HG02973 (cell line): ENCODE measurements around the gene SLCO2B1.

Experiments
- ATAC-seq: cut with Tn5 transposase; IDR thresholded peaks from one replicate; pipeline ENCODE4 v1.9.1; 2021; ENCODE audit warnings: moderate library complexity; ENCODE audit not compliant: unreplicated experiment

The SLCO2B1 gene

GRCh38 chr11:75145196-75145971, 5.5 kb upstream of the SLCO2B1 start:
- ATAC-seq: no peak

DNA sequence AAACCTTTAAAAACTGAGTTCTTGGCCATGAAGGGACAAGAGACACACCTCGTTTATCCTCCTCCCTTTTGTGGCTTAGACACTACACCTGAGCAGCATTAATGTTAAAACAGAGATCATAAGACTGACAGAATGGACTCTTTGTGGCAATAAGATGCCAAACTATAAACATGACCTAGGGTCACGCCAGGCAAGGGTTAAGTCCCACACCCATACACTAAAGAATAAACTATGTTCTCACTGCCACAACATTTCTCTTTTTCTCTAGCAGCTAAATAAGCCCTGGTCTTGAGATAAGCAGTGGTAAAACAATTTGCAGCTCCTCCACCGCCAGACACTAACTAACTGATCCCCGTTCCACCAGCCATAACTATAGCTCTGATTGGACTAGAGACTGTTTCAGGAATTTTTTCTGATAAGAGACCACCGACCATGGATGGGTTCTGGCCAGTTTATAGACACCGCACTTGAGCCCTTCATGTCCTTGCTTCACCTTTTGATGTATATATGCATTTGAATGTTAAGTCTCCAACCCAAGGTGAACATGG, 4.9 kb upstream of the SLCO2B1 start:
- ATAC-seq: no peak

GRCh38 chr11:75146711-75147110, 4.2 kb upstream of the SLCO2B1 start:
- ATAC-seq: no peak

DNA sequence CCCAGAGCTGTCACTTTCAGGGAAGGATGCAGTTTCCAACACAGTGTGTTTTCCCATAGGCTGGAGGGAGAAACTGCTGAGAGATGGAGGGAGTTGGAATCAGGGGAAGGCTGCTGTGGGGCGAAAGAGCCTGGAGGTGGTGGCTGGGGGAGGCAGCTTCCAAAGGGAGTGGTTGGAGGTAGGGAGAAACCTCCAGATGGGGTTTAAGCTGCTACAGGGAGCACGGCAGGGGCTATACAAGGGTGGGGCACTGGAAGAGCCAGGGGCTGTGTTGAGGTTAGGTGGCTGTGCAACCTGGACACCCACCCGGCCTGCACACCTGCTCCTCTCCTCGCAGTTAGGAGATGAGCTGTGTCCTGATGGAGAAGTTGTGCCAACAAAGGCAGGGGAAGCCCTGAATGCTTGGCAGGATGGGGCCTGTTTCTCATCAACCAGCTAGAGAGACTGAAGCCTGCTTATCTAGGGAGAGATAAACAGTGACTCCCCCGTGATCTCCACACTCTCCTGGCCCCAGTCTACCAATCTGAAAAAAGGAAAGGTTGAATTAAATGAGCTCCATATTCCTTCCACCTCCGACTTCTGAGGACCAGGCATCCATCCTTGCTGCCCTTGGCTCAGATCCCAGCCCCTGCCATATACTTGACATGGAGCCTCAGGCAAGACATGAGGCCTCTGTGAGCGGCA, 3.6 kb upstream of the SLCO2B1 start:
- ATAC-seq: no peak

DNA sequence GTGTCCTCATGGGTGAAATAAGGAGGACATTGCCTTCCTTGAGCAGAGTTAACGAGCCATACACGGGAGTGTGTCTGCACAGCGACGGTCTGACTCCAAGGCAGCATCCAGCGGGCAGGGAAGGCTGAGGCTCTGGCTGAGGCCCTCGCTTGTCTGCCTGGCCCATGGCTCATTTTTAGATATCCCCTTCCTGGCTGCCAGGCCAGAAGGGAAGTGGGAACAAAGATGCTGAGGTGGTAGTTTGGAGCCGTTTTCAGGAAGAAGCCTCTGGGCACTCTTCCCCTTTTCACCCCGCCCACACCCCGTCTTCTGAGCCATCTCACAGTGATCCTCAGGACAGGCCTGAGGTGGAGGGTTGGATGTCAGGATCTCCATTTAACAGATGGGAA, 3.0 kb upstream of the SLCO2B1 start:
- no peak for ATAC-seq

- no peak for ATAC-seq
These were observed 2.4 kb upstream of the SLCO2B1 start for GRCh38 chr11:75148436-75148983.

DNA sequence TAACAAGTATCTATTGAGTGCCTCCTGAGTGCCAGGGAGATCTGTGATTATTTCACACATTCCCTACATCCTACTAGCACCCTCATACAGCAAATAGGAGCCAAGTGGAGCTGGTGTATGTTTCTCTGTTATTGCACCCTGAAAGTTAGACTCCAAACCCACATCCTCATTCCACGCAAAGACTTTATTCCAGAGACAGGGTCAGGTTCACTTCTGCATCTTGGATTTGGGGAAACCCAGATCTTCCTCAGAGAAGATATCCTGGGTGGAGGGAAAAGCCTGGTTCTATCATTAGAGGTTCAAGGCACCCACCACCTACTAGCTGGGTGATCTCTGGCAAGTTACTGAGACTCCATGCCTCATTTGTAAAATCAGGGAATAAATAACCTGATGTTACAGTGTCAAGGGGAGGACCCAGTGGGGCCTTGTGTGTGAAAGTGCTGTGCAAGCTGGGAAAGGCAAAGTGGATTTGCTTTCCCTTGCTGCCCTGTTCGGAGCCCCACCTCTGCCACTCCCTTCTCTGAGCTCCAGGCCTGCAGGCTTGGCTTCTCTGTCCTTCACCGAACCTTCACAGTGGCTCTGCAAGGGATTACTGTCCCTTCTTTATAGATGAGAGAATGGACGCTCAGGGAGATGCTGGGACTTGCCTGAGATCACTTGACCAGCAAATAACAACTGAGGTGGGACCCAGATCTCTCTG, 991 bp upstream of the SLCO2B1 start:
- ATAC-seq: no peak

DNA sequence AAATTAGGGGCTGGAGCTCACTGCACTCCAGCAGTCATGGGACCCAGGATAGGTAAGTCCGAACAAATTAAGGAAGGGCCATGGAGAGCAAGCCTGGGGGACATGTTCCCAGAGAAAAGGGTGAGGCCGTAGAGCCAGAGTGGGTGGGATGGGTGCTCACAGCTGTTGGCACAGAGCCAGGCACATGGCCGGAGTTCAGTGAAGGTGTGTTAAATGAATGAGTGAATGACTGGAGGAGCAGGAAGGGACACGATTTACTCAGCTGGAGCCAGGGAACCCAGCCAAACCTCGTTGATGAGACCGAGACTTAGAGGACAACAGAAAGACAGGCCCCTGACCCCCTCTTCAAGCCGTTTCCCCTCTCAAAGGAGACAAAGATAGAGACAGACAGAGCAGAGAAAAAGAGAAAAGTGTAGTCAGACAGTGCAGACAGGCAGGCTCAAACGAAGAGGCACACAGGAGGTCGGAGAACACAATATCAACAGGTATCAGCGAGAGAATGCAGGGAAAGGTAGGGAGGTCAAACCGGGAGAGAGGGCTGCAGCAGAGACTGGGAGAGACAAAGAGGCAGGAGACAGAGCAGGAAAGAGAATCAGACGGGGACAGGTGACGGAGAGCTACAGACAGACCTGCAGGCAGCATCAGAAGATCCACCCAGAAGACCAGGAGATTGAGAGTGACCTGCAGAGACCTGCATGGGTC, 590 bp downstream of the SLCO2B1 start:
- ATAC-seq: no peak

DNA sequence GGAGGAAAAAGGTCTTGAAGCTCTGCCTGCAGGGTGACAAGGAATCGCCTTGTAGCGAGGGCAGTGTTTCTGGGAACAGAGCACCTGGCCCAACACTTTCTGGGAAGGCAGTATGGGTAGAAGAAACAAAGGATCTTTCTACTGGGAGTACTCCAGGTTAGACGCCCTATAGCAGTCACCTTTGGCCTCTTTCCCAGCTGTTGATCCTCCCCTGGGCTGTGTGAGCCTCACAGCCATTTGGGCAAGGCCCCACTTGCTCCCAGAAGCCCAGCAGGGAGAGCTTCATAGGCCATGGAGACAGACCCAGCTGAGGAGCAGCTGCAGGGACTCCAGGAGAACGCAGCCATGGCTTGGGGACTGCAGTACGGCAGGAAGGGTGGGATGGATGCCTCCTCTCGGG, 1.2 kb downstream of the SLCO2B1 start:
- ATAC-seq: no peak

DNA sequence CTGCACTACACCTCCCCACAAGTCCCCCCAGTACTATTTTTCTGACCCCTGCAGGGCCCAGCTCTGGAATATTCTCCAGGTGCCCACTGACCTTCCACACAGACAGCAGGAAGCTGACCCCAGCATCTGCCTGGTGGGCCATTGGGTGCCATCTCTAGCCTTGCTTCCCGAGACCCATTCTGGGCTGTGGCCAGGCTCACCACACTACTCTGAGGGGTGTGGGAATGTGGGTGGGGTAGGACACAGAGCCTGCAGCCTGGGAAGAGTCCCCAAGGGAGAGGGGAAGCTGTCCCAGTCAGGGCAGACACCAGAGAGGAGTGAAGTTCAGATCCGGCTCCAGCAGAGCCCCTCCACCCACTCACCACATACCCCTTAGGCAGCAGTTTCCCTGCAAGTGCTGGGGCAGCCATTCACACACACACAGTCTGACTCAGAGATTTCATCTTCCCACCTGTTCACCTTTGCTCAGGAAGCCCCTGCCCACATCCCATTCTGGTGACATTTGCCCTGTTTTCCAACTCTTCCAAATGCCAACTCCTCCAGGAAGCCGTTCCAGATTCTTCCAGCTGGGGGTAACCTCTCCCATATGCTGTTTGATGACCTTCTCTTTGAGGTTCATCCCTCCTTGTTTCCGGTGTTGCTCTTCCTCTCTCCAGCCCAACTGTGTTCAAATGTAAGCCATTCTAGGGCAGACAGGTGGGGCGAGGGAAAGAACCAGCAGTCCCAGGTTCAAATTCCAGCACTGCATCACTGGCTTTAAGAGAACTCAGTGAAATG, 1.9 kb downstream of the SLCO2B1 start:
- ATAC-seq: no peak

GRCh38 chr11:75154646-75155569, 4.0 kb downstream of the SLCO2B1 start:
- no peak for ATAC-seq

GRCh38 chr11:75155570-75156422, 4.9 kb downstream of the SLCO2B1 start:
- ATAC-seq: no peak

DNA sequence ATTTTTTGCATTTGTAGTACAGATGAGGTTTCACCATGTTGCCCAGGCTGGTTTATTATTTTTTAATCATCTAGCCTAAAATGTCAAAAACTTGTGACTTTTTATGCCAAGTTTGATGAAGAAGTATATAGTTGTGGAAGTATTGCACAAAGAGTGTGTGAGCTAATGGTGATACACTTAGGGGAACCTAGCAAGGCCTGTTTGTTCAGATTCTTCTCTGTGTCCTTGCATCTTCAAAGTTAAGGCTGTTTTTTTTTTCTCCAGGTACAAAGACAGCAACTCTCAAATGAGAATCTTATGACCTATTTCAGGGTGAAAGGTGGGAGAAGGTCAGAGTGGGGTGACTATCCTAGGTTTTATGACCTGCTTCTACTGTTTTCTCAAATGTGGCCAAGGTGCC, 7.3 kb downstream of the SLCO2B1 start:
- no peak for ATAC-seq

DNA sequence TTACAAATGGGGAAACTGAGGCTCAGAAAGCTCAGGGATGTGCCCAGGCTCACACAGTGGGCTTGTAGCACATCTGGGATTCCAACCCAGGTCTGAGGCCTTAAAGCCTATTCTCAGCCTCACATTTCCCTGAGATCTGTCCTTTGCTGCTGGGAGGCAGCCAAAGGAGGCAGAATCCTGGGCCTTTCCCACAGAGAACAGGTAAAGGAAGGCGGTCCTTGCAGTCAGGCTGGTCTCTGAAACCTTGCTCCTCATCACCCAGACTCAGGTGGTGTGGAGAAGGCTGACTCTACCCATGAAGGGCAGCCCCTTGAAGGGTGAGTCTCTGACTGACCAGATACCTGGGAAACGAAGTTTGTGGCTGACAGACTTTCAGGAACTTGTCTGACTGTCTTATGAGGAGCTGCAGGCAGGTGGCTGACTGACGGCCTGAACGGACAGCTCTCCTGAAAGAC, 7.8 kb downstream of the SLCO2B1 start:
- ATAC-seq: no peak

DNA sequence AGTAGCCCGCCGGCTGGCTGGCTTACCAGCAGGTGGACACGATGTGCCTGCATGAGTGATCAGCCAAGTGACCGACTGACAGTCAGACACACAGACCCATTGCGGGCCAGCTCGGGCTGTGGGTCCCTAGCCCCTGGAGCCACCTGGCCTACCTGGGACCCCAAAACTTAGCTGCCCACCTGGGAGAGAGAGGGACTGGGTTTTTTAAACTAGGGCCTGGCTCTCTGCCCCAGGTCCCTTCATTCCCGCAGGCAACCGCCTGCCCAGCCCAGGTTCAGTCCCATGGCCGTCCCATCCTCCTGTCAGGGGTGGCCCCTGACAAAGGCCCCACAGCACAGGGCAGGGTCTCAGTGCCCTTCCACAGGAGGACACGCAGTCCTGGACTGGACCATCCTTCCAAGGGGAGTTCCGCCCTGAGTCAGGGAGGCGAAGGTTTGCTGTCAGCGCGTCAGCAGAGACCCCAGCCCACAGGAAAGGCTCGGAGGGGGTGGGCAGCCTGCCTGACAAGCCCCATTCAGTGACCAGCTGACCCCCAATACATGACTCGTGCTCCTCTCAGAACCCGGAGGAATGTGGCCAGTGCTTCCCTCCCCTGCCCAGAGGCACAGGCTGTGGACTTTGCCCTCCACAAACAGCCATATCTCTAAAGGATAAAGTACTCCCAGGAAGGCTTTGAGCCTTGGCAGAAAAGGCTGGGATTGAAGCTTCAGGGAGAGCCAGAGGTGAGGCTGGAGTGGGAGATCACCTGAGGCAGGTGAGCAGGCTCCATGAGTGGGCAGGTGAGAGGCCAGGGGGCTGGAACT, 8.4 kb downstream of the SLCO2B1 start:
- no peak for ATAC-seq

- ATAC-seq: no peak
These were observed 9.4 kb downstream of the SLCO2B1 start for GRCh38 chr11:75160220-75160757.

- no peak for ATAC-seq
These were observed 10.0 kb downstream of the SLCO2B1 start for GRCh38 chr11:75160880-75161279.
